Stimulated activated CD8-positive, alpha-beta memory T cell treated with anti-CD3 and anti-CD28 coated beads, Interleukin-2, amount 100 ng/mL, for 1 hour (primary cell): Measurements from ENCODE around the gene AGBL4.

Experiments
- DNase-seq, 2 donors: peaks; one replicate each; pipeline ENCODE4 v3.0.0-alpha.2; 2020; ENCODE audit warnings: low read depth in 2 of 2

AGBL4 gene

GRCh38 chr1:48681476-48682305 lies 1342.1 kb downstream of the AGBL4 start:
- no peak for DNase-seq

- no peak for DNase-seq
Measured at GRCh38 chr1:48680411-48681035, 1343.2 kb downstream of the AGBL4 start.

GRCh38 chr1:48679859-48680258 lies 1343.9 kb downstream of the AGBL4 start:
- no peak for DNase-seq

GRCh38 chr1:48678710-48679505 lies 1344.8 kb downstream of the AGBL4 start:
- no peak for DNase-seq

GRCh38 chr1:48677306-48678287 lies 1346.2 kb downstream of the AGBL4 start:
- DNase-seq: peak in 1 of 2 donors; percentile 7

- DNase-seq: no peak
Measured at GRCh38 chr1:48676822-48677221, 1346.9 kb downstream of the AGBL4 start.

- DNase-seq: no peak
Measured at GRCh38 chr1:48676376-48676775, 1347.4 kb downstream of the AGBL4 start.

- no peak for DNase-seq
Measured at GRCh38 chr1:48675251-48675650, 1348.5 kb downstream of the AGBL4 start.

- DNase-seq: no peak
Measured at GRCh38 chr1:48674641-48675040, 1349.1 kb downstream of the AGBL4 start.

- no peak for DNase-seq
Measured at GRCh38 chr1:48673332-48674105, 1350.2 kb downstream of the AGBL4 start.

GRCh38 chr1:48671578-48671977 lies 1352.2 kb downstream of the AGBL4 start:
- DNase-seq: no peak

- no peak for DNase-seq
Measured at GRCh38 chr1:48670234-48671020, 1353.3 kb downstream of the AGBL4 start.

- DNase-seq: no peak
Measured at GRCh38 chr1:48668339-48668738, 1355.4 kb downstream of the AGBL4 start.

- no peak for DNase-seq
Measured at GRCh38 chr1:48667782-48668181, 1356.0 kb downstream of the AGBL4 start.

GRCh38 chr1:48665708-48666407 lies 1357.9 kb downstream of the AGBL4 start:
- no peak for DNase-seq

- DNase-seq: no peak
Measured at GRCh38 chr1:48661726-48662463, 1361.9 kb downstream of the AGBL4 start.

GRCh38 chr1:48659801-48660200 lies 1364.0 kb downstream of the AGBL4 start:
- no peak for DNase-seq

GRCh38 chr1:48657413-48657812 lies 1366.3 kb downstream of the AGBL4 start:
- DNase-seq: no peak
